GM12873 (cell line): ENCODE results near the gene RIMKLB.

Experiments used
- CTCF ChIP-seq: IDR thresholded peaks from 2 replicates; pipeline ENCODE4 v1.5.1; 2012; ENCODE audit warnings: low read depth, mild to moderate bottlenecking, moderate library complexity, low read length, control low read depth; ENCODE audit not compliant: insufficient read depth; ENCODE audit errors: missing control alignments

RIMKLB gene

GRCh38 chr12:8664228-8664913 is 33.4 kb upstream of the RIMKLB start:
- no peak for TF ChIP-seq CTCF

- TF ChIP-seq CTCF = no peak
These were observed 32.0 kb upstream of the RIMKLB start for GRCh38 chr12:8665759-8666158.

- TF ChIP-seq CTCF = no peak
These were observed 30.5 kb upstream of the RIMKLB start for GRCh38 chr12:8667270-8667669.

GRCh38 chr12:8668441-8668840 is 29.4 kb upstream of the RIMKLB start:
- TF ChIP-seq CTCF = no peak

GRCh38 chr12:8672381-8672780 is 25.4 kb upstream of the RIMKLB start:
- TF ChIP-seq CTCF = no peak

GRCh38 chr12:8675591-8676036 is 22.2 kb upstream of the RIMKLB start:
- no peak for TF ChIP-seq CTCF

GRCh38 chr12:8676651-8677050 is 21.1 kb upstream of the RIMKLB start:
- TF ChIP-seq CTCF = no peak
